Breast epithelium (tissue), 4 donors: ENCODE measurements around the gene NOL4L. TPM values are rescaled to one million over a fixed set of nuclear protein-coding genes. Genes with fewer than 3 reads are reported as not detected.

Experiments
- DNase-seq, 2 donors: peaks; one replicate each; pipeline ENCODE4 v3.0.0-alpha.2; 2019; ENCODE audit warnings: low spot score in 2 of 2
- H3K27ac ChIP-seq, 2 donors: fragments of 200-600 bp; sonication (generic) in 1 of 2; one replicate each; pipeline ENCODE4 v1.5.1; 2016 to 2019; ENCODE audit warnings: mild to moderate bottlenecking in 1 of 2
- H3K27me3 ChIP-seq, 2 donors: fragments of 200-600 bp; sonication (generic) in 1 of 2; one replicate each; pipeline versions ENCODE4 v1.5.1 to v1.6.0; 2017 to 2019; ENCODE audit warnings: control low read depth in 1 of 2, mild to moderate bottlenecking in 1 of 2
- H3K36me3 ChIP-seq: fragments of 200-600 bp; one replicate; pipeline ENCODE4 v1.5.1; 2019
- H3K4me1 ChIP-seq, 2 donors: fragments of 200-600 bp; sonication (generic); one replicate each; pipeline ENCODE4 v1.5.1; 2016 to 2019; ENCODE audit warnings: control low read depth in 1 of 2
- H3K4me3 ChIP-seq, 3 donors: fragments of 200-600 bp; sonication (generic); 1 replicate in 2 of 3; 2 replicates in 1 of 3; pipeline ENCODE4 v1.5.1; 2016 to 2019; ENCODE audit warnings: mild to moderate bottlenecking in 3 of 3, moderate library complexity in 2 of 3
- H3K9me3 ChIP-seq, 2 donors: fragments of 200-600 bp; sonication (generic) in 1 of 2; one replicate each; pipeline ENCODE4 v1.5.1; 2016 to 2019; ENCODE audit warnings: control low read depth in 1 of 2
- POLR2A ChIP-seq: fragments of 450-650 bp; IDR thresholded peaks from one replicate; pipeline ENCODE4 v1.6.1; 2016; ENCODE audit warnings: antibody characterized with exemption, mild to moderate bottlenecking, moderate library complexity
- POLR2AphosphoS5 ChIP-seq, 3 donors: sonication (generic); formaldehyde crosslinking; IDR thresholded peaks; one replicate each; pipeline ENCODE4 v1.6.1; 2017; ENCODE audit warnings: antibody characterized with exemption in 3 of 3
- intact Hi-C: fragments of 100-400 bp; cut with DNase I; formaldehyde crosslinking; loops from one replicate; pipeline ENCODE4 v1.15.1; 2023; ENCODE audit warnings: low total_unique reads
- total RNA-seq, 3 donors: library from RNA; depleted of rRNA; stranded (reverse); fragments of >200 nt; gene quantifications; one replicate each; pipeline ENCODE4 v1.1.0, GENCODE V29; 2016
- TF ChIP-seq, protein P1 (sequence below), 3 donors: fragments of 450-650 bp; IDR thresholded peaks; one replicate each; pipeline ENCODE4 v1.5.1; 2016 to 2017; ENCODE audit warnings: antibody characterized with exemption in 3 of 3, mild to moderate bottlenecking in 3 of 3, moderate library complexity in 3 of 3

The NOL4L gene
- total RNA-seq, 3 donors from 2014 or later: 3.7 to 18.4 (median 15.8) TPM

DNA sequence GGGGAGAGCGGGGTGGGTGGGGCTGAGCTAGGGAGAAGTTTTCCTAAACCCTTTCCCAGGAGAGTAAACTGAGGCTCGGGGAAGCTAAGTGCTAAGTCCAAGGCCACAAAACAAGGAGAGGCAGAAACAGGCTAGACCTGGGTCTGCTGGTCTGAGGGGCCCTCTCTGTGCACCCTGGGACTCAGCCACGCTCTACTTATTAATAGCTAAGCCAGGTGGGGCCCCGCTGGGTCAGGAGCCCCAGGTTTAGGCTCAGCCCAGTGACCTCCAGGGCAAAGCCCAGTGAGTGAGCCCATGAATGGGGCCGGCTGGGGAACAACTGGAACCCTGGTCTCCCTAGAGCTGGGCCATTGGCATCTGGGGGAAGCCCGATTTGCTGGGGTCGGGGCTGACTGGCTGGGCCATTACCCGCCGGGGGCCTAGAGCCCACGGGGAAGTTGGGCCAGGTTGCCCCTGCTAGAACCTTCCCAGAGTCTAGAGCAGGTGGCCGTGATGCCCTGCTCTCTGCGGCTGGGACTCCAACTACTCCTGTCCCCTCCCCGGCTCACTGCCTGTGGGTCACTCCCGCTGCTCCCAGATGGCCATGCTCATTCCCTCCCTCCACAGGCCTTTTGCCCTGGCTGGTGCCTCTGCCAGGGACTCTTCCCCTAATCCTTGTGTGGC is 24.1 kb upstream of the NOL4L start:
- H3K4me1 ChIP-seq: no peaks in the 10 kb centered on the region
- H3K36me3 ChIP-seq: no peaks in the 10 kb centered on the region
- H3K27me3 ChIP-seq: peaks cover 0 to 5% of the 10 kb centered on the region in 2 donors
- H3K4me3 ChIP-seq: no peak overlapping the region
- H3K27ac ChIP-seq: no peak overlapping the region
- intact Hi-C loops: no loop called here
- TF ChIP-seq, protein P1, sequence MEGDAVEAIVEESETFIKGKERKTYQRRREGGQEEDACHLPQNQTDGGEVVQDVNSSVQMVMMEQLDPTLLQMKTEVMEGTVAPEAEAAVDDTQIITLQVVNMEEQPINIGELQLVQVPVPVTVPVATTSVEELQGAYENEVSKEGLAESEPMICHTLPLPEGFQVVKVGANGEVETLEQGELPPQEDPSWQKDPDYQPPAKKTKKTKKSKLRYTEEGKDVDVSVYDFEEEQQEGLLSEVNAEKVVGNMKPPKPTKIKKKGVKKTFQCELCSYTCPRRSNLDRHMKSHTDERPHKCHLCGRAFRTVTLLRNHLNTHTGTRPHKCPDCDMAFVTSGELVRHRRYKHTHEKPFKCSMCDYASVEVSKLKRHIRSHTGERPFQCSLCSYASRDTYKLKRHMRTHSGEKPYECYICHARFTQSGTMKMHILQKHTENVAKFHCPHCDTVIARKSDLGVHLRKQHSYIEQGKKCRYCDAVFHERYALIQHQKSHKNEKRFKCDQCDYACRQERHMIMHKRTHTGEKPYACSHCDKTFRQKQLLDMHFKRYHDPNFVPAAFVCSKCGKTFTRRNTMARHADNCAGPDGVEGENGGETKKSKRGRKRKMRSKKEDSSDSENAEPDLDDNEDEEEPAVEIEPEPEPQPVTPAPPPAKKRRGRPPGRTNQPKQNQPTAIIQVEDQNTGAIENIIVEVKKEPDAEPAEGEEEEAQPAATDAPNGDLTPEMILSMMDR (IDR thresholded peaks at IDR 0.05): no peak
- TF ChIP-seq POLR2AphosphoS5 (IDR thresholded peaks at IDR 0.05) (no peak), POLR2A (no peak)
- no peaks in the 10 kb centered on the region for H3K9me3 ChIP-seq
- DNase-seq: no peak

DNA sequence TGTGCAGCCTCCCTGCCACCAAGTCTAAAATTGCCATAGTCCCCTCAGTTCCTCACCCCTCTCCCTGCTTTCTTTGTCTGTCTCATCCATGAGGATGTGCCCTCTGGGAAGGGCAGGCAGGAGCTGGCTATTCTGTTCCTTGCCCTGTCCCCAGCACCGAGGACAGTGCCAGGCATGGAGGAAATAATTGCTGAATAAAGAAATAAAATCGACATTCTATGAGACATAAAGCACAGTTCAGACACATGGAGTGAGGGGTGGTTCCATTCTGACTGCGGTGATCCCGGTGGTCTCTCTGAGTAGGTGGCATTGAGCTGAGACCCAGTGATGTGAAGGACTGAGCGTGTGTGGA is 23.5 kb upstream of the NOL4L start:
- Histone ChIP-seq H3K36me3 (no peaks in the 10 kb centered on the region), H3K27ac (no peak overlapping the region), H3K4me3 (no peak overlapping the region), H3K4me1 (no peaks in the 10 kb centered on the region), H3K27me3 (peaks cover 0 to 5% of the 10 kb centered on the region in 2 donors), H3K9me3 (no peaks in the 10 kb centered on the region)
- intact Hi-C loops: no loop called here
- no peak for TF ChIP-seq POLR2A
- TF ChIP-seq, protein P1 (IDR thresholded peaks at IDR 0.05): no peak
- TF ChIP-seq POLR2AphosphoS5 (IDR thresholded peaks at IDR 0.05): no peak
- no peak for DNase-seq

DNA sequence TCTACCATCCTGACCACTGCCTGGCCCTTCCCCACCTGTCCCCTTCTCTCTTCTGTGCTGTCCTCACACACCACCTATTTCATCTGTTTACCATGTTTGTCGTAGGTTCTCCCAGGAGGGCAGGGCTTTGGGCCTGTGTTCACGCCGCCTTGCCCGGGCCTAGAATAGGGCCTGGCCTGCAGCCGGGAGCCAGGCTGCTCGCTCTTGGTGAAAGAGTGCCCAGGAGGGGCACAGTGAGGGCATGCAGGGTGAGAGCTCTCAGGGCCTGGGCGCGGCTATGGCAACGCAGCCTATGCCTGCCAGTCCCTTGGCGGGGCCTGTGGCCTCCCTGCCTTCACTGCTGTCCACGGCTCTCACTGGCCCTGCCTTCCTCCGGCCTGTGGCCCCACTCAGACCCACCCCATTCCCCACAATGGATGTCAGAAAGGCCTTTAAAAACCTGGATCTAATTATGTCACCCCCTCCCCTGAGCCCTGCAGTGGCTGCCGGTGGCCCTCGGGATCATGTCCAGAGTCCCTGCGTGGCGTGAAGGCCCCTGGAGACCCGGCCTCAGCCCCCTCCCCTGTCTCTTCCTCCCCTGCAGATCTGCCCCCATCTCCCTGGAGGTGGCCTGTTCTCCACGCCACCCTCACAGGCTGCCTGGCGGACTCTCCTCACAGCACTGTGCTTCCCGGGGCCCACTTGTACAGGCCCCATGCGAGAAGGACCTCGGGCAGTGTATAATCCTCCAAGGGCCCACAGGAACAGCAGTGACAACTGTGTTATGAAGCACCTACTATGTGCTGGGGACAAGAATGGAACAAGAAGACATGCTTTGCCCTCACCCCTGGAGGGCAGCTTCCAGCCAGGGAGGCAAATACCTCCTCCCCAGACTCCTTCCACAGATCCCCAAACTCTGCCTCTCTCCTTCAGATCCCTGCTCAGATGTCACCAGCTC is 22.9 kb upstream of the NOL4L start:
- Histone ChIP-seq H3K27me3 (peaks cover 0 to 5% of the 10 kb centered on the region in 2 donors), H3K9me3 (no peaks in the 10 kb centered on the region), H3K4me3 (no peak overlapping the region), H3K4me1 (no peaks in the 10 kb centered on the region), H3K27ac (no peak overlapping the region), H3K36me3 (no peaks in the 10 kb centered on the region)
- TF ChIP-seq POLR2A (no peak), POLR2AphosphoS5 (IDR thresholded peaks at IDR 0.05) (no peak)
- TF ChIP-seq, protein P1 (IDR thresholded peaks at IDR 0.05): no peak
- intact Hi-C loops: no loop called here
- no peak for DNase-seq

DNA sequence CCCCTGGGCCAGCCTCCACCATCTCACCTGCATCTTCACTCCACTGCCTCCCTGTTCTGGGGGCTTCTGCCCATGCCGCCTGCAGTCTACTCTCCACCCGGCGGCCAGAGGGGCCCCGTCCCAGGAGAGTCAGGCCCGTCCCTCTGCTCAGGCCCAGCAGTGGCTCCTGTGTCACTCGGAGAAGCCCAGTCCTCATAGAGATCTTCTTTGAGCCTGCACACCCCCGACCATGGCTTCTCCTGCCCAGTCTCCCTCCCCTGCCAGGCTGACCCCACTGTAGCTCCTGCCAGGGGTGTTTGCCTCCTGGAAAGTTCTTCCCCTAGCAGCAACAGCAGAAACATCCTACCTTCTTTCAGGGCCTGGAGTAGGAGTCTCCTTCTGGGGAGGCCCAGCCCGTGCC is 22.2 kb upstream of the NOL4L start:
- Histone ChIP-seq H3K27me3 (peaks cover 0 to 5% of the 10 kb centered on the region in 2 donors), H3K9me3 (no peaks in the 10 kb centered on the region), H3K4me1 (no peaks in the 10 kb centered on the region), H3K4me3 (no peak overlapping the region), H3K27ac (no peak overlapping the region), H3K36me3 (no peaks in the 10 kb centered on the region)
- no peak for DNase-seq
- intact Hi-C loops: no loop called here
- TF ChIP-seq, protein P1 (IDR thresholded peaks at IDR 0.05): no peak
- TF ChIP-seq POLR2AphosphoS5 (IDR thresholded peaks at IDR 0.05) (no peak), POLR2A (no peak)

DNA sequence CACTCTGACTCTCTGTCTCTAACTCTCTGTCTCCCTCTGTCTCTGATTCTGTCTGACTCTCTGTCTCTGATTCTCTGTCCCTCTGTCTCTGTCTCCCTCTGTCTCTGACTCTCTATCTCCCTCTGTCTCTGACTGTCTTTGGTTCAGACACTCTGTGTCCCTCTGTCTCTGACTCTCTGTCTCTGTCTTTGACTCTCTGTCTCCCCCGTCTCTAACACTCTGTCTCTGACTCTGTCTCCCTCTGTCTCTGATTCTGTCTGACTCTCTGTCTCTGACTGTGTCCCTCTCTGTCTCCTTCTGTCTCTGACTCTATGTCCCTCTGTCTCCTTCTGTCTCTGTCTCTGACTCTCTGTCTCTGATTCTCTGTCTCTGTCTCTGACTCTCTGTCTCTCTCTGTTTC is 21.7 kb upstream of the NOL4L start:
- TF ChIP-seq POLR2A (no peak), POLR2AphosphoS5 (IDR thresholded peaks at IDR 0.05) (no peak)
- TF ChIP-seq, protein P1 (IDR thresholded peaks at IDR 0.05): no peak
- DNase-seq: no peak
- Histone ChIP-seq H3K9me3 (no peaks in the 10 kb centered on the region), H3K27ac (no peak overlapping the region), H3K4me3 (no peak overlapping the region), H3K4me1 (no peaks in the 10 kb centered on the region), H3K27me3 (peaks cover 0 to 5% of the 10 kb centered on the region in 2 donors), H3K36me3 (no peaks in the 10 kb centered on the region)
- intact Hi-C loops: no loop called here
